DND-41 (cell line): Measurements from ENCODE around the gene ASTN1.

Experiments used
- ATAC-seq: fragments of 200-7000 bp; cut with Tn5 transposase; 3 replicates; pipeline ENCODE4 v1.9.1; 2021; ENCODE audit warnings: low read depth; ENCODE audit not compliant: insufficient read depth
- DNase-seq: peaks from one replicate; pipeline ENCODE4 v3.0.0-alpha.2; 2020
- H2AFZ ChIP-seq: 2 replicates; pipeline ENCODE4 v1.6.0; 2012; ENCODE audit warnings: low read depth, low read length
- H3K27ac ChIP-seq: 2 replicates; pipeline ENCODE4 v1.5.1; 2012; ENCODE audit warnings: low read length, inconsistent platforms
- H3K27me3 ChIP-seq: fragments of 200-600 bp; sonication (generic); 2 replicates; pipeline ENCODE4 v1.6.0; 2012; ENCODE audit warnings: low read length, mild to moderate bottlenecking, inconsistent platforms; ENCODE audit not compliant: insufficient read depth, poor library complexity
- H3K36me3 ChIP-seq: 2 replicates; pipeline ENCODE4 v1.5.1; 2012; ENCODE audit warnings: low read length, inconsistent platforms; ENCODE audit not compliant: insufficient read depth
- H3K4me1 ChIP-seq: 2 replicates; pipeline ENCODE4 v1.5.1; 2012; ENCODE audit warnings: mild to moderate bottlenecking, low read length; ENCODE audit not compliant: insufficient read depth
- H3K4me2 ChIP-seq: 2 replicates; pipeline ENCODE4 v1.6.0; 2012; ENCODE audit warnings: mild to moderate bottlenecking, moderate library complexity, low read length, inconsistent platforms; ENCODE audit not compliant: insufficient read depth
- H3K4me3 ChIP-seq, 2 experiments: fragments of 200-600 bp in 1 of 2; shearing (Covaris generic) in 1 of 2; 2 replicates each; pipeline ENCODE4 v1.5.1; 2012 to 2016; ENCODE audit warnings: inconsistent platforms in 2 of 2, low read length in 2 of 2, mild to moderate bottlenecking in 2 of 2, low read depth in 1 of 2, moderate library complexity in 1 of 2
- H3K79me2 ChIP-seq: 2 replicates; pipeline ENCODE4 v1.6.0; 2012; ENCODE audit warnings: low read length, inconsistent platforms; ENCODE audit not compliant: insufficient read depth
- H3K9ac ChIP-seq: 2 replicates; pipeline ENCODE4 v1.6.0; 2012; ENCODE audit warnings: low read depth, mild to moderate bottlenecking, inconsistent platforms, low read length, moderate library complexity
- H3K9me3 ChIP-seq: 2 replicates; pipeline ENCODE4 v1.5.1; 2012; ENCODE audit warnings: low read length, moderate library complexity, mild to moderate bottlenecking, inconsistent platforms; ENCODE audit not compliant: insufficient read depth, severe bottlenecking
- H4K20me1 ChIP-seq: 2 replicates; pipeline ENCODE4 v1.6.0; 2012; ENCODE audit warnings: low read length; ENCODE audit not compliant: insufficient read depth
- CTCF ChIP-seq: IDR thresholded peaks from 2 replicates; pipeline ENCODE4 v1.5.1; 2012; ENCODE audit warnings: borderline replicate concordance, low read length, moderate library complexity, mild to moderate bottlenecking; ENCODE audit not compliant: poor library complexity, severe bottlenecking; ENCODE audit errors: extremely low read depth
- EZH2 ChIP-seq: IDR thresholded peaks from 3 replicates; pipeline ENCODE4 v1.6.1; 2012; ENCODE audit warnings: borderline replicate concordance, low read depth, mild to moderate bottlenecking, moderate library complexity, low read length, inconsistent platforms; ENCODE audit not compliant: severe bottlenecking

Gene ASTN1

DNA sequence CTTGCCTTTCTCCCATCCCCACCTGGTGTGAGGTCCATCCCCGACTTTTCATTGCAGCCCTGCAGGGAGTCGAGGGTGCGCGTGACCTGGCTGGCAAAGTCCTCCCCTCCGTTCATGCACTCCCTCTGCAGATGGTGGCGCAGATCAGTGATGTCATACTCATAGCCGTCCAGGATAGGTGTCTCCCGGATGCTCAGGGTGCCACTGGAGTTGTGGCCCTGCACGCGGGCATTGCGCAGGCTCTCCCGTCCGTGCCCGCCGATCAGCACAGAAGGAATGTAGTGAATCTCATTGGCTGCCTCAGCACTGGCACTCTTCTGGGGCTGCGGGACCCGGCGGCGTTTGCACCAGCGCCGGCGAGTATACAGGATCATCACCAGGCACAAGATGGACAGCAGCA lies 132.1 kb downstream of the ASTN1 start:
- H3K4me1 ChIP-seq, result no peaks in the 10 kb centered on the region
- H3K9me3 ChIP-seq, result no peaks in the 10 kb centered on the region
- no peaks in the 10 kb centered on the region for H3K27me3 ChIP-seq
- H4K20me1 ChIP-seq, result no peaks in the 10 kb centered on the region
- no peak for TF ChIP-seq EZH2
- TF ChIP-seq CTCF, result no peak
- DNase-seq, result no peak
- H3K4me3 ChIP-seq, result no peak overlapping the region
- no peaks in the 10 kb centered on the region for H3K79me2 ChIP-seq
- ATAC-seq, result no peak
- no peak overlapping the region for H3K9ac ChIP-seq
- H3K36me3 ChIP-seq, result no peaks in the 10 kb centered on the region
- no peak overlapping the region for H2AFZ ChIP-seq
- H3K4me2 ChIP-seq, result no peak overlapping the region
- no peak overlapping the region for H3K27ac ChIP-seq

DNA sequence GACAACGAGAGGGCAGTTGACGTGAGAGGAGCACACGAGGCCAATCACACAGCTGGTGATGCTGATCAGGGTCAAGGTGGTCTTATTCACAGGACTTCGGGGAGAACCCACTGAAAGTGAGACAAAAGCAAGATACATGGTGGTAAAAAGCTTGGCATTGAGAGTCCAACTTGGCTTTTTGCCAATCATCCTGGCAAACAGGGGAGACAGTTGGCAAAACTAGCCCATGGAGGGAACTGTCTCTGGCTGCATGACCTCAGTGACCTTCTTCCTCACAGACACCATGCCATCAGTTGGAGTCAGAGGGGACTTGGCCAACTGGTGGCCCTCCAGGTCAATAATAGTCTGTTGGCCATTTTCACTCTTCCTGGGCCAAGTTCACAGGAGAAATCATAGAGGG lies 139.9 kb downstream of the ASTN1 start:
- no peak for DNase-seq
- Histone ChIP-seq H4K20me1 (no peaks in the 10 kb centered on the region), H2AFZ (no peak overlapping the region), H3K9me3 (no peaks in the 10 kb centered on the region), H3K27ac (no peak overlapping the region), H3K79me2 (no peaks in the 10 kb centered on the region), H3K36me3 (no peaks in the 10 kb centered on the region), H3K9ac (no peak overlapping the region), H3K4me2 (no peak overlapping the region), H3K27me3 (no peaks in the 10 kb centered on the region), H3K4me3 (no peak overlapping the region), H3K4me1 (no peaks in the 10 kb centered on the region)
- ATAC-seq, result no peak
- TF ChIP-seq EZH2, result no peak
- no peak for TF ChIP-seq CTCF

DNA sequence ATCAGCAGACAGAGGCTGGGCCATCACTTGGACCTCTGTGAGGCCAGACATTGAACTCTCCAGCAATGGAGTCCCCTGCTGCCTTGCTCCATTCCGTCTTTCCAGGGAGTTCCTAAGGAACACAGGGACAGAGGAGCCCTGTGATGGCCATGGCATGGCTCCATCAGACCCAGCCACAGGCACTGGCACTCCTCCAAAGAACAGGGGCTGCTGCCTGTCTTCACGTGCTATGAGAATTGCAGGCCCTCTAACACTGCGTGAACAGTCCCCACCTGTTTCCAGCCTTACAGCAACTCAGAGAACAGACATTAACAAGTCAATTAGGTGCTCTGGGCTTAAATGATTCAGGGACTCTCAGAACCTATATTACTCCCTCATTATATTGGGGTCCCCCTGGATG lies 140.8 kb downstream of the ASTN1 start:
- Histone ChIP-seq H3K9me3 (no peaks in the 10 kb centered on the region), H2AFZ (no peak overlapping the region), H3K27me3 (no peaks in the 10 kb centered on the region), H3K4me1 (no peaks in the 10 kb centered on the region), H3K9ac (no peak overlapping the region), H4K20me1 (no peaks in the 10 kb centered on the region), H3K4me3 (no peak overlapping the region), H3K27ac (no peak overlapping the region), H3K36me3 (no peaks in the 10 kb centered on the region), H3K4me2 (no peak overlapping the region), H3K79me2 (no peaks in the 10 kb centered on the region)
- DNase-seq (no peak), ATAC-seq (no peak)
- TF ChIP-seq CTCF, result no peak
- TF ChIP-seq EZH2, result no peak

DNA sequence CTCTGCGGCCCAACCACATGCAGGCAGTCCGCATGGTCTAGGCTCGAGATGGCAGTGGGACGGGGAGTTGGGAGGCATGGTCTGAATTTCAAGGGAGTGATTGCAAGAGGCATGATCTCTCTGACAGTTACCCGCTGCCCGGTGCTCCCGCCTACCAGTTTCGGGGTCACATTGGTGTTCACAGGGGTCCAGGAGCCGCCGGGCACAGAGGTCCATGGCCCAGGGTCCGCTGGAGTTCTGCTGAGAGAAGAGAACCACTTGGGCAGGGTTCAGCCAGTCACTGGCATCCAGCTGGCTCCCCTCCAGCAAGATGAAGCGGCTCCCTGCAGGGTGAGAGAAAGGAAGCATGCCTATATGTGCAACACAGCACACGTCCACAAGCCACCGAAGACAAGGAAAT lies 141.3 kb downstream of the ASTN1 start:
- Histone ChIP-seq H2AFZ (no peak overlapping the region), H3K9me3 (no peaks in the 10 kb centered on the region), H4K20me1 (no peaks in the 10 kb centered on the region), H3K27ac (no peak overlapping the region), H3K79me2 (no peaks in the 10 kb centered on the region), H3K27me3 (no peaks in the 10 kb centered on the region), H3K4me1 (no peaks in the 10 kb centered on the region), H3K36me3 (no peaks in the 10 kb centered on the region), H3K4me3 (no peak overlapping the region), H3K4me2 (no peak overlapping the region), H3K9ac (no peak overlapping the region)
- TF ChIP-seq CTCF, result no peak
- no peak for TF ChIP-seq EZH2
- no peak for ATAC-seq
- no peak for DNase-seq
